Panc1 (cell line): ENCODE results near the gene STRAP. TPM values are rescaled to one million over a fixed set of nuclear protein-coding genes. Genes with fewer than 3 reads are reported as not detected.

Experiments
- ATAC-seq: fragments of 200-7000 bp; cut with Tn5 transposase; 2 replicates; pipeline ENCODE4 v1.9.1; 2020; ENCODE audit warnings: mild to moderate bottlenecking, moderate library complexity
- BruUV-seq: library from RNA; stranded (reverse); fragments of 400-500 nt; replicated peaks from 2 replicates; lab custom pipeline; 2021; lab: Mats Ljungman, UMichigan
- CTCF ChIA-PET: fragments of 300-600 bp; sonication (Branson Sonifier 250); formaldehyde crosslinking; loops from one replicate; lab custom pipeline; 2022; ENCODE audit warnings: antibody characterized with exemption; lab: Charles Lee
- POLR2A ChIA-PET: fragments of 300-600 bp; sonication (Branson Sonifier 250); formaldehyde crosslinking; loops from one replicate; lab custom pipeline; 2022; ENCODE audit warnings: antibody characterized with exemption; lab: Charles Lee
- DNase-seq: peaks from one replicate; pipeline ENCODE4 v3.0.0-alpha.2; 2010; ENCODE audit warnings: low read depth, low spot score
- H3K27ac ChIP-seq: 2 replicates; pipeline ENCODE4 v1.5.1; 2011; ENCODE audit warnings: mild to moderate bottlenecking, low read length, inconsistent platforms
- H3K27me3 ChIP-seq: fragments of 200-500 bp; sonication (Bioruptor generic); 2 replicates; pipeline ENCODE4 v1.6.0; 2014; ENCODE audit warnings: low read length, inconsistent platforms; ENCODE audit not compliant: control insufficient read depth, insufficient read depth
- H3K36me3 ChIP-seq: fragments of 200-500 bp; sonication (Bioruptor generic); 2 replicates; pipeline ENCODE4 v1.5.1; 2014; ENCODE audit warnings: inconsistent platforms, mild to moderate bottlenecking, low read length, moderate library complexity; ENCODE audit not compliant: control insufficient read depth, insufficient read depth
- H3K4me1 ChIP-seq: 2 replicates; pipeline ENCODE4 v1.5.1; 2011; ENCODE audit warnings: inconsistent platforms, mild to moderate bottlenecking, low read length, moderate library complexity; ENCODE audit not compliant: control insufficient read depth, insufficient read depth
- H3K4me3 ChIP-seq, 2 experiments: 2 replicates each; pipeline ENCODE4 v1.5.1; 2011 to 2012; ENCODE audit warnings: low read depth in 2 of 2, low read length in 2 of 2, mild to moderate bottlenecking in 2 of 2, inconsistent platforms in 1 of 2, moderate library complexity in 1 of 2
- H3K9me3 ChIP-seq: fragments of 200-500 bp; sonication (Bioruptor generic); 2 replicates; pipeline ENCODE4 v1.5.1; 2014; ENCODE audit warnings: low read depth, mild to moderate bottlenecking, inconsistent platforms, low read length, moderate library complexity; ENCODE audit not compliant: control insufficient read depth, insufficient read depth
- POLR2AphosphoS5 ChIP-seq: IDR thresholded peaks from 2 replicates; pipeline ENCODE4 v1.6.1; 2012; ENCODE audit warnings: mild to moderate bottlenecking, low read depth, low read length, moderate library complexity
- SIN3A ChIP-seq: IDR thresholded peaks from 2 replicates; pipeline ENCODE4 v1.6.1; 2012; ENCODE audit warnings: low read depth, mild to moderate bottlenecking, low read length, moderate library complexity, borderline replicate concordance; ENCODE audit not compliant: insufficient read depth
- TCF7L2 ChIP-seq: IDR thresholded peaks from 2 replicates; pipeline ENCODE4 v1.6.1; 2011; ENCODE audit warnings: mild to moderate bottlenecking, low read depth, low read length, inconsistent platforms
- in situ Hi-C: cut with HindIII; loops from 2 replicates; pipeline ENCODE4 v1.10.0; 2016; ENCODE audit warnings: low sequenced_read_pairs, low pct_unique_long_range_greater_than_20kb
- intact Hi-C: fragments of 100-400 bp; cut with micrococcal nuclease; formaldehyde crosslinking; loops from one replicate; pipeline ENCODE4 v1.10.0; 2022; ENCODE audit not compliant: unreplicated experiment
- total RNA-seq: library from RNA; stranded (reverse); gene quantifications from one replicate; pipeline ENCODE4 v1.2.1, GENCODE V29; 2021; ENCODE audit not compliant: unreplicated experiment
- TF ChIP-seq, protein P1 (sequence below): fragments of 450-650 bp; IDR thresholded peaks from 2 replicates; pipeline ENCODE4 v1.5.1; 2017; ENCODE audit warnings: mild to moderate bottlenecking
- TF ChIP-seq, protein P2 (sequence below), 2 experiments: IDR thresholded peaks; 2 replicates each; pipeline ENCODE4 v1.6.1; 2011 to 2012; ENCODE audit warnings: low read depth in 2 of 2, control low read depth in 1 of 2, low read length in 1 of 2, mild to moderate bottlenecking in 1 of 2, moderate library complexity in 1 of 2; ENCODE audit not compliant: insufficient read depth in 1 of 2

Gene STRAP
- total RNA-seq, 1 experiment from 2014 or later, result 99.4 TPM

- H3K36me3 ChIP-seq, result peaks cover 4% of the 10 kb centered on the region; the same call in 1 of the 2 replicates
- ChIA-PET CTCF (no interaction called here), POLR2A (no interaction called here)
- ATAC-seq (no peak), DNase-seq (no peak)
- BruUV-seq, result no TSS peak
- peak overlapping the region; percentile 88; the same call in 1 of the 2 replicates for H3K27ac ChIP-seq
- H3K4me3 ChIP-seq, result no peak overlapping the region
- intact Hi-C loops (no loop called here), in situ Hi-C loops (no loop called here)
- H3K27me3 ChIP-seq, result no peaks in the 10 kb centered on the region
- TF ChIP-seq SIN3A, result no peak
- TF ChIP-seq, protein P1, sequence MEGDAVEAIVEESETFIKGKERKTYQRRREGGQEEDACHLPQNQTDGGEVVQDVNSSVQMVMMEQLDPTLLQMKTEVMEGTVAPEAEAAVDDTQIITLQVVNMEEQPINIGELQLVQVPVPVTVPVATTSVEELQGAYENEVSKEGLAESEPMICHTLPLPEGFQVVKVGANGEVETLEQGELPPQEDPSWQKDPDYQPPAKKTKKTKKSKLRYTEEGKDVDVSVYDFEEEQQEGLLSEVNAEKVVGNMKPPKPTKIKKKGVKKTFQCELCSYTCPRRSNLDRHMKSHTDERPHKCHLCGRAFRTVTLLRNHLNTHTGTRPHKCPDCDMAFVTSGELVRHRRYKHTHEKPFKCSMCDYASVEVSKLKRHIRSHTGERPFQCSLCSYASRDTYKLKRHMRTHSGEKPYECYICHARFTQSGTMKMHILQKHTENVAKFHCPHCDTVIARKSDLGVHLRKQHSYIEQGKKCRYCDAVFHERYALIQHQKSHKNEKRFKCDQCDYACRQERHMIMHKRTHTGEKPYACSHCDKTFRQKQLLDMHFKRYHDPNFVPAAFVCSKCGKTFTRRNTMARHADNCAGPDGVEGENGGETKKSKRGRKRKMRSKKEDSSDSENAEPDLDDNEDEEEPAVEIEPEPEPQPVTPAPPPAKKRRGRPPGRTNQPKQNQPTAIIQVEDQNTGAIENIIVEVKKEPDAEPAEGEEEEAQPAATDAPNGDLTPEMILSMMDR, result no peak
- no peak for TF ChIP-seq TCF7L2
- no peak for TF ChIP-seq POLR2AphosphoS5
- TF ChIP-seq, protein P2, sequence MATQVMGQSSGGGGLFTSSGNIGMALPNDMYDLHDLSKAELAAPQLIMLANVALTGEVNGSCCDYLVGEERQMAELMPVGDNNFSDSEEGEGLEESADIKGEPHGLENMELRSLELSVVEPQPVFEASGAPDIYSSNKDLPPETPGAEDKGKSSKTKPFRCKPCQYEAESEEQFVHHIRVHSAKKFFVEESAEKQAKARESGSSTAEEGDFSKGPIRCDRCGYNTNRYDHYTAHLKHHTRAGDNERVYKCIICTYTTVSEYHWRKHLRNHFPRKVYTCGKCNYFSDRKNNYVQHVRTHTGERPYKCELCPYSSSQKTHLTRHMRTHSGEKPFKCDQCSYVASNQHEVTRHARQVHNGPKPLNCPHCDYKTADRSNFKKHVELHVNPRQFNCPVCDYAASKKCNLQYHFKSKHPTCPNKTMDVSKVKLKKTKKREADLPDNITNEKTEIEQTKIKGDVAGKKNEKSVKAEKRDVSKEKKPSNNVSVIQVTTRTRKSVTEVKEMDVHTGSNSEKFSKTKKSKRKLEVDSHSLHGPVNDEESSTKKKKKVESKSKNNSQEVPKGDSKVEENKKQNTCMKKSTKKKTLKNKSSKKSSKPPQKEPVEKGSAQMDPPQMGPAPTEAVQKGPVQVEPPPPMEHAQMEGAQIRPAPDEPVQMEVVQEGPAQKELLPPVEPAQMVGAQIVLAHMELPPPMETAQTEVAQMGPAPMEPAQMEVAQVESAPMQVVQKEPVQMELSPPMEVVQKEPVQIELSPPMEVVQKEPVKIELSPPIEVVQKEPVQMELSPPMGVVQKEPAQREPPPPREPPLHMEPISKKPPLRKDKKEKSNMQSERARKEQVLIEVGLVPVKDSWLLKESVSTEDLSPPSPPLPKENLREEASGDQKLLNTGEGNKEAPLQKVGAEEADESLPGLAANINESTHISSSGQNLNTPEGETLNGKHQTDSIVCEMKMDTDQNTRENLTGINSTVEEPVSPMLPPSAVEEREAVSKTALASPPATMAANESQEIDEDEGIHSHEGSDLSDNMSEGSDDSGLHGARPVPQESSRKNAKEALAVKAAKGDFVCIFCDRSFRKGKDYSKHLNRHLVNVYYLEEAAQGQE (IDR thresholded peaks at IDR 0.05; ENCODE audit: insufficient read depth in 1 of 2, low read depth in 2 of 2, low read length in 1 of 2), result no peak
- peaks cover 12% of the 10 kb centered on the region for H3K4me1 ChIP-seq
- H3K9me3 ChIP-seq, result no peaks in the 10 kb centered on the region
These were observed 1.5 kb upstream of the STRAP start for GRCh38 chr12:15880721-15881120.

DNA sequence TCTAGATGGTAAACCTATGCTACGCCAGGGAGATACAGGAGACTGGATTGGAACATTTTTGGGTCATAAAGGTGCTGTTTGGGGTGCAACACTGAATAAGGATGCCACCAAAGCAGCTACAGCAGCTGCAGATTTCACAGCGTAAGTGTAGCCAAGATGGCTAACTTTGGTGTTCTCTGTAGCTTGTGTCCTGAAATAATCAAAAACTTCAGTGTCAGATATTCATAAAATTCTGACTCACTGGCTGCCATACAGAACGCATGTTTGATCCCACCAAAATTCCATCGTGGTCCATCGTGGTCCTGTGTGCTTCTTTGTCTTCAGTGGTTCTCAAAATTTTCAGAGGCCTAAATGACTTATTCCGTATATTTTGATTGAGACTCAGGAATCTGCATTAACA lies 1.3 kb downstream of the STRAP start:
- Histone ChIP-seq H3K36me3 (peaks cover 4% of the 10 kb centered on the region), H3K9me3 (no peaks in the 10 kb centered on the region), H3K4me1 (peaks cover 12% of the 10 kb centered on the region), H3K4me3 (peak overlapping the region; percentile 79 to 86), H3K27me3 (no peaks in the 10 kb centered on the region), H3K27ac (peak overlapping the region; percentile 88)
- ATAC-seq (no peak), DNase-seq (no peak)
- TF ChIP-seq TCF7L2, result no peak
- TF ChIP-seq, protein P2 (IDR thresholded peaks at IDR 0.05; ENCODE audit: insufficient read depth in 1 of 2, low read depth in 2 of 2, low read length in 1 of 2), result no peak
- no peak for TF ChIP-seq SIN3A
- no peak for TF ChIP-seq POLR2AphosphoS5
- TF ChIP-seq, protein P1, result no peak
- ChIA-PET CTCF (no interaction called here), POLR2A (no interaction called here)
- intact Hi-C loops, result no loop called here
- in situ Hi-C loops, result no loop called here
- no TSS peak for BruUV-seq
